GM21367 (cell line): Measurements from ENCODE around the gene GMFB.

Experiments used
- ATAC-seq: cut with Tn5 transposase; IDR thresholded peaks from one replicate; pipeline ENCODE4 v1.9.1; 2021; ENCODE audit not compliant: unreplicated experiment

GMFB gene

DNA sequence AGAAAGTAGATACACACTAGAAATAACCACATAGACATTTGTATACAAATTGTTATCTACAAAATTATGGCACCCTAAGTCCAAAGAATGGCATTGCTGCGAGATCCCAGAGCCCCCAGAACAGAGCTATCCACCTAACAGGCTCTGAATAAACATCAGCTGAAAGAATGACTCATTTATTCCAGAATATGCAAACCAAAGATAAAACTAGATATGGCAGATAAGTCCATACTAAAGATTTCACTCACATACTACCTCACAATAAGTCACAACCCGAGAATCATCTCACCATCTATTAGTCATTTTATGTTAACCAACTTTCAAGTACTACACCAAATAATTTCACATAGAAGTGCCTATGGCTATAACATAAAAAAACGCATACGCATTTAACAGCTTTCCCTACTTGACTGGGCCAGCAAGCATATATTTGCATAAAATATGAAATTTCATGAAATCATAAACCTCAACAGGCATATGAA is 53.2 kb downstream of the GMFB start:
- ATAC-seq = peak; percentile 33

DNA sequence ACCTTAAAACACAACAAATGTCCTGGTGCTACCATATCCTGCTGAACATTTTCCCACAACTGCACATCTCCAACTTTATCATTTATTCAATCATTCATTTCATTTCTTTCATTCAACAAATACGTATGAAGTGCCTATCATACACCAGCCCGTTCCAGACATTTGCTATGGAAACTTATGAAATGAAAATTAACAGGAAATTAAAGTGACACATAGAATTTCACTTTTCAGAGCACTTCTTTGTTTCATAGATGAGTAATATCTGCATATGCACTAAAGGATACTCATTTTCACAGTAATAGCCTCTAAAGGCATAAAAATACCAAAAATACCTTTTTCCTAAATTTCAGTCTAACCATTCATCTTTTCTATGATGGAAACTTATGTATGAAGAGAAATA is 60.3 kb downstream of the GMFB start:
- ATAC-seq = no peak

DNA sequence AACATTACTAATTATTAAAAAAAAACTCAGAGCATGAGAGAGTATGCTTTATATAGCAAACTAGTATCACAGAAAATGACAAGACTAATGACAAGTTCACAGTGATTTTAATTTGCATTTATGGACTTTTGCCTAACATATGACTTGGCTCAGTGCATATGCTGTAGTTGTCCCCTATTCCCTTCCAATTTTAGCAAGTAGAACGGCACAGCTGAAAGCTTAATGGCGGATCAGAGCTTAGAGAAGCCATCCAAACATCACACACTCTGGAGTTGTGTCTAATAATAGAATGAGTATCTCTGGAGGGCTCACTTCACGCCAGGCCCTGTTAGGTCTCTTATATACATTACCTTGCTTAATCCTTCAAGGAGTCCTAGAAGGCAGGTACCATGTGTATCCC is 60.9 kb downstream of the GMFB start:
- ATAC-seq = no peak

DNA sequence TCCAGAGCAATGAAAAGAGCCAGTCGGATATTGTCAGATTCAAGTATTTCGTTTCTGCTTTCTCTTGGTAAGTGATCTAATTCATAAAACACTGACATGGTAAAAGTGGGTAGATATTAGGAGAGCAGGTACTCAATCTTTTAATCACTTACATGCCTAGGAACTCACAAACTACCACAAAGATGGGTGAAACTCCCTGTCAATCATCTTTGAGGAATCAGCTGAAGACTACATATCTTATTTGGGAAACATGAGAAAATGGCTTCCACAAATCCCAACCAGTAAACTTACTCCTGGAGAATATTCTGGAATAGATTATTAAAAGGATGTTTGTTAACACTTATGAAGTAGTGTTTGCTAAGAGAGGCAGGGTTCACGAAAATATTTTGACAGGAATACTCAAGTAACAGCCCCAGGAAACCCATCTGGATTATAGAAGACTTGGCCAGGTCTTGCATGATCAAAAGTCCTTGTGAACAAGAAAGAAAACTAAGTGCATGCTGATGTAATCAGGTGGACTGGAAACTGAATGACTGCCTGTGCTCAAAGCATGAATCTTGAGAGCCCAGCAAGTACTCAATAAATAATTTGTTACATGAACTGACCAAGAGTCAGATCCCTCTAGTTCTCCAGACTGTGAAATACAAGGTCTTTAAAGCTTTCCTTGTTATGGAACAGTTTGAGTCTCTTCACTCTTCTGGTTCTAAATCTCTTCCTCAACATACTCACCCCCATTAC is 63.1 kb downstream of the GMFB start:
- ATAC-seq = no peak

DNA sequence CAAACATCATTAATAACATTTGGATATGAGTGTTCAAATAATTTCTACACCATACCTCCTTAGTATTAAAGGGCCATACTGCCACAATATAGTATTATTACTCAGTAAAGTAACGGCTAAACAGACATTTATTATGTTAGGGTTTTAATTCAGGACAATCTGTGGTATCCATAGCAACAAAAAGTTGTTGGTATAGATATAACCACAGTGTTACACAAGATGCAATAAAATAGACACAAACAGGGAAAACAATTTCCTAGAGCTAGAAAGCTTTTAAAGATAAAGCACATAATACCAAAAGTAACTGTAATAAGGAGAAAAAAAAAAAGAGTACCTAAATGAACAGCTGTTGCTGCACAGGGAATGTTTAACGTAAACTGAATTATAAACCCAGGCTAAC is 63.7 kb downstream of the GMFB start:
- ATAC-seq = no peak
